Measurements from ENCODE around the gene CACNA1B. TPM values are rescaled to one million over a fixed set of nuclear protein-coding genes. Genes with fewer than 3 reads are reported as not detected.

The CACNA1B gene
- total and polyA plus RNA-seq, 2 of the 4 experiments (the other 2 are of a cell fraction) = 0.02 TPM; not detected in 1

GRCh38 chr9:137973829-137974416 is 96.3 kb downstream of the CACNA1B start:
- H3K4me3 ChIP-seq (ENCODE audit: insufficient read depth, low read depth, low read length) = no peak overlapping the region
- H2BK120ac ChIP-seq (ENCODE audit: low read depth, low read length) = no peak overlapping the region
- no peak overlapping the region for H2AFZ ChIP-seq (replicated peaks; ENCODE audit: low read length, poor library complexity)
- H3K23ac ChIP-seq (ENCODE audit: low read depth, low read length) = no peak overlapping the region
- TF ChIP-seq ELK1 (IDR thresholded peaks at IDR 0.05; ENCODE audit: borderline replicate concordance, low read depth, low read length) = no peak
- no peak for TF ChIP-seq POLR2A (IDR thresholded peaks at IDR 0.05; ENCODE audit: low read depth, low read length)
- no peak for TF ChIP-seq CEBPB (IDR thresholded peaks at IDR 0.05; ENCODE audit: low read depth, low read length)
- TF ChIP-seq RFX5 (IDR thresholded peaks at IDR 0.05; ENCODE audit: low read depth, low read length) = no peak
- TF ChIP-seq BHLHE40 (IDR thresholded peaks at IDR 0.05; ENCODE audit: low read depth, low read length) = no peak
- no peak for TF ChIP-seq SMC3 (IDR thresholded peaks at IDR 0.05; ENCODE audit: low read depth, low read length)
- no peak for TF ChIP-seq CTCF (conservative IDR thresholded peaks at IDR 0.05; ENCODE audit: low read depth, low read length)
- no peak for TF ChIP-seq CHD1 (IDR thresholded peaks at IDR 0.05; ENCODE audit: low read depth, low read length)
- no peak for TF ChIP-seq NFE2L2 (IDR thresholded peaks at IDR 0.05; ENCODE audit: low read depth, low read length)
- TF ChIP-seq MAFK (IDR thresholded peaks at IDR 0.05; ENCODE audit: low read depth, low read length) = no peak
- TF ChIP-seq FOS (IDR thresholded peaks at IDR 0.05; ENCODE audit: low read depth, low read length) = no peak
- no peak for TF ChIP-seq RCOR1 (IDR thresholded peaks at IDR 0.05; ENCODE audit: insufficient replicate concordance, low read length)
- no peak for TF ChIP-seq MAZ (IDR thresholded peaks at IDR 0.05; ENCODE audit: borderline replicate concordance, low read depth, low read length)
- no peaks in the 10 kb centered on the region for H3K36me3 ChIP-seq (ENCODE audit: control insufficient read depth, insufficient read depth, low read length)
- BruUV-seq (replicated peaks) = no TSS peak
- no peaks in the 10 kb centered on the region for H3K79me1 ChIP-seq (ENCODE audit: low read depth in 1 of 2, low read length in 2 of 2)
- H2BK15ac ChIP-seq (ENCODE audit: low read depth, low read length) = no peak overlapping the region
- ChIA-PET POLR2A (ENCODE audit: unreplicated experiment) (no interaction called here), CTCF (no interaction called here)
- no peak overlapping the region for H3K18ac ChIP-seq (ENCODE audit: low read depth, low read length)
- no peak overlapping the region for H4K8ac ChIP-seq (ENCODE audit: low read depth in 2 of 2, low read length in 2 of 2)
- DNase-seq (no peak), ATAC-seq (ENCODE audit: low read depth) (no peak)
- no peaks in the 10 kb centered on the region for H3K4me1 ChIP-seq (ENCODE audit: control insufficient read depth, insufficient read depth, low read length)
- no peak overlapping the region for H4K91ac ChIP-seq (ENCODE audit: insufficient read depth, low read depth, low read length)
- intact Hi-C loops (cut with micrococcal nuclease) (no loop called here), dilution Hi-C loops (cut with HindIII; ENCODE audit: low sequenced_read_pairs, unreplicated experiment) (no loop called here), in situ Hi-C loops (cut with MboI; ENCODE audit: low sequenced_read_pairs) (no loop called here)
- no peak overlapping the region for H2AK5ac ChIP-seq (ENCODE audit: low read depth, low read length)
- H3K27ac ChIP-seq (ENCODE audit: insufficient read depth, low read length) = no peak overlapping the region
- H3K4ac ChIP-seq (ENCODE audit: low read depth, low read length) = no peak overlapping the region
- no peaks in the 10 kb centered on the region for H4K20me1 ChIP-seq (ENCODE audit: insufficient read depth, low read length)
- H3K9me3 ChIP-seq (ENCODE audit: control insufficient read depth, insufficient read depth, low read length) = peaks cover 64% of the 10 kb centered on the region
- H3K9me1 ChIP-seq (ENCODE audit: insufficient read depth, low read length) = no peaks in the 10 kb centered on the region
- 57% methylated on average over 4 of the region's 10 CpGs; no CpG with 5 or more reads in 1 of the 2 experiments for WGBS, 2 experiments (ENCODE audit: extremely low coverage in 2 of 2, insufficient read length in 1 of 2)
- no peak overlapping the region for H2BK5ac ChIP-seq (ENCODE audit: low read depth, low read length, poor library complexity, severe bottlenecking)
- no peak overlapping the region for H3K9ac ChIP-seq (ENCODE audit: low read depth, low read length)
- H3K56ac ChIP-seq (ENCODE audit: extremely low read depth, insufficient read depth, low read length) = no peak overlapping the region
- H2BK20ac ChIP-seq (ENCODE audit: low read depth, low read length) = no peak overlapping the region
- no peak overlapping the region for H3K4me2 ChIP-seq (ENCODE audit: low read depth, low read length)
- no peaks in the 10 kb centered on the region for H3K27me3 ChIP-seq (ENCODE audit: control insufficient read depth, insufficient read depth, low read length)
- no peak overlapping the region for H3K14ac ChIP-seq (replicated peaks; ENCODE audit: low read depth, low read length)
- H2AK9ac ChIP-seq (replicated peaks; ENCODE audit: low read depth, low read length, poor library complexity) = no peak overlapping the region
- H4K5ac ChIP-seq (ENCODE audit: low read depth, low read length) = no peak overlapping the region

Measured in IMR-90 (cell line).